ENCODE measurements around the gene CSTPP1.

GRCh38 chr11:47062736-47063135 is 126.2 kb downstream of the CSTPP1 start:
- no peak for TF ChIP-seq CTCF (optimal IDR thresholded peaks at IDR 0.05 in 1 of 3, IDR thresholded peaks at IDR 0.05 in 1 of 3, conservative IDR thresholded peaks at IDR 0.05 in 1 of 3; ENCODE audit: extremely low read depth in 1 of 3, insufficient read depth in 2 of 3, low read length in 3 of 3)
- TF ChIP-seq EZH2 (IDR thresholded peaks at IDR 0.05; ENCODE audit: low read length) = no peak
